ENCODE results near the gene TEKT5.

Gene TEKT5

DNA sequence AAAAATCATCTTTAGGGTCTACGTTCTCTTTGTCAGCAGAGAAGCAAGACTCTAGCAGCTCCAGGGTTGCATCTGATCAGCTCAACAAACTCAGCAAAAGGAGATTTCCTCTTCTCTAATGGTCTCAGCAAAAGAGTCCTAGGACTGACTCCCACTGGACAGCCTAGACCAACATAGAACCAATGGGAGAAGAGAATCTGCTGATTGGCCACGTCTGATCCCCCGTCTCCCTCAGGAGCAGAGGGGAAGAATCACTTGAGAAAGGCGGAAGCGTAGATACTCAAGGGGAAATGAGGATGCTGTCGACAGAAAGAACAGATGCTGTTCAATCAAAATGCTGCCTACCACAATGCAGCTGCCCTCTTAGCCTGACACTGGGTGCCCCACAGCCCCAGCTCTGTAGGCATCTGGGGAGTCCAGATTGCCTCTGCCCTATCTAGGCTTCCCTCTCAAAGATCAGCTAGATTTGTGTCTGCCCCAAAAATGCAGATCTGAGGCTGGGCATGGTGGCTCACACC is 82.8 kb downstream of the TEKT5 start:
- TF ChIP-seq CEBPB (IDR thresholded peaks at IDR 0.05) (no peak), REST (IDR thresholded peaks at IDR 0.05; ENCODE audit: low read depth) (no peak), RAD21 (IDR thresholded peaks at IDR 0.05; ENCODE audit: low read depth) (no peak), FOXM1 (IDR thresholded peaks at IDR 0.05; ENCODE audit: borderline replicate concordance, low read depth) (no peak), MAX (IDR thresholded peaks at IDR 0.05) (no peak), EGR1 (IDR thresholded peaks at IDR 0.05) (no peak), TCF12 (IDR thresholded peaks at IDR 0.05; ENCODE audit: low read depth) (no peak), EP300 (IDR thresholded peaks at IDR 0.05; ENCODE audit: borderline replicate concordance) (no peak), TEAD4 (IDR thresholded peaks at IDR 0.05) (no peak), TAF1 (IDR thresholded peaks at IDR 0.05; ENCODE audit: low read depth) (no peak), YY1 (IDR thresholded peaks at IDR 0.05; ENCODE audit: low read depth) (no peak), CREB1 (IDR thresholded peaks at IDR 0.05; ENCODE audit: low read depth) (no peak)

GRCh38 chr16:10610499-10611184 is 84.1 kb downstream of the TEKT5 start:
- TF ChIP-seq EGR1 (IDR thresholded peaks at IDR 0.05) = no peak
- no peak for TF ChIP-seq FOXM1 (IDR thresholded peaks at IDR 0.05; ENCODE audit: borderline replicate concordance, low read depth)
- no peak for TF ChIP-seq CEBPB (IDR thresholded peaks at IDR 0.05)
- no peak for TF ChIP-seq TCF12 (IDR thresholded peaks at IDR 0.05; ENCODE audit: low read depth)
- no peak for TF ChIP-seq TEAD4 (IDR thresholded peaks at IDR 0.05)
- TF ChIP-seq TAF1 (IDR thresholded peaks at IDR 0.05; ENCODE audit: low read depth) = no peak
- no peak for TF ChIP-seq RAD21 (IDR thresholded peaks at IDR 0.05; ENCODE audit: low read depth)
- no peak for TF ChIP-seq EP300 (IDR thresholded peaks at IDR 0.05; ENCODE audit: borderline replicate concordance)
- TF ChIP-seq CREB1 (IDR thresholded peaks at IDR 0.05; ENCODE audit: low read depth) = no peak
- TF ChIP-seq ZBTB7A (IDR thresholded peaks at IDR 0.05; ENCODE audit: low read depth) = no peak
- TF ChIP-seq NFIC (IDR thresholded peaks at IDR 0.05) = no peak

- TF ChIP-seq TCF12 (IDR thresholded peaks at IDR 0.05; ENCODE audit: low read depth) (no peak), USF1 (IDR thresholded peaks at IDR 0.05) (no peak), CEBPB (IDR thresholded peaks at IDR 0.05) (no peak), RAD21 (IDR thresholded peaks at IDR 0.05; ENCODE audit: low read depth) (no peak), EGR1 (IDR thresholded peaks at IDR 0.05) (no peak), FOXM1 (IDR thresholded peaks at IDR 0.05; ENCODE audit: borderline replicate concordance, low read depth) (no peak), TAF1 (IDR thresholded peaks at IDR 0.05; ENCODE audit: low read depth) (no peak), MAX (IDR thresholded peaks at IDR 0.05) (no peak), NFIC (IDR thresholded peaks at IDR 0.05) (no peak), YY1 (IDR thresholded peaks at IDR 0.05; ENCODE audit: low read depth) (no peak), ZBTB7A (IDR thresholded peaks at IDR 0.05; ENCODE audit: low read depth) (no peak), EP300 (IDR thresholded peaks at IDR 0.05; ENCODE audit: borderline replicate concordance) (no peak)
These were observed 85.3 kb downstream of the TEKT5 start for GRCh38 chr16:10609402-10609774.

DNA sequence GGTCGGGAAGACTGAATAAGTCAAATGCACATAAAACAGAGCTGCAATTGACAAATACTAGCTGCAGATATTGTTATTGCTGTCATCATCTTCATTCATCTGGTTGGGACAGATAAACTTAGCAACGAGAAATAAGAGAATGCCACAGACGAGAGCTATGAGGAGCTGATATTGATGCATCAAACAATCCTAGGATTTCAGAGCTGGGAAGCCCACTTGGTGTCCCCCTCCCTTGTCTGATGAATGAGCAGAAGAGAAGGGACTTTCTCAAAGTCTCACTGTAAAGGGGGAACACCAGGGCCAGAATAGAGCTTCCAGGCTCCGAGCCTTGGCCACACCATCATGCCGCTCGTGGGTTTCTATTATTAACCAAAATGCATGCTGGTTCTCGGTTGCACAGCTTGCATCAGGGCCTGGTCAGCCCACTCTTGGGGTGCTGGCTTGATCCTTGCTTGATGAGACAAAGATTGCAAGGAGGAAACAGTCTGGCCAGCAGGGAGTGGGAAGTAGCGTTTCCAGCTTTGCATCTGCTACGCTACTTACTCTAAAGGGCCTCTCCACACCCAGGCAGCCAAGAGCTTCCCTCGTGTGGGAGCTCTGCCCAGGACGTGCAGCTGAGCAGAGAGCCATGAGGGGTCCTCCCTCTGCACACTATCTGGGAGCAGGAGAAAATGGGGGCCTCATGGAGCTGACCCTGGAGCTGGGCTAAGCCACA is 85.9 kb downstream of the TEKT5 start:
- no peak for TF ChIP-seq CREB1 (IDR thresholded peaks at IDR 0.05; ENCODE audit: low read depth)
- no peak for TF ChIP-seq CEBPB (IDR thresholded peaks at IDR 0.05)
- no peak for TF ChIP-seq EP300 (IDR thresholded peaks at IDR 0.05; ENCODE audit: borderline replicate concordance)
- no peak for TF ChIP-seq USF1 (IDR thresholded peaks at IDR 0.05)
- no peak for TF ChIP-seq MAX (IDR thresholded peaks at IDR 0.05)
- TF ChIP-seq YY1 (IDR thresholded peaks at IDR 0.05; ENCODE audit: low read depth) = no peak
- no peak for TF ChIP-seq TCF12 (IDR thresholded peaks at IDR 0.05; ENCODE audit: low read depth)
- no peak for TF ChIP-seq RAD21 (IDR thresholded peaks at IDR 0.05; ENCODE audit: low read depth)
- no peak for TF ChIP-seq REST (IDR thresholded peaks at IDR 0.05; ENCODE audit: low read depth)
- TF ChIP-seq TEAD4 (IDR thresholded peaks at IDR 0.05) = no peak
- TF ChIP-seq ZBTB7A (IDR thresholded peaks at IDR 0.05; ENCODE audit: low read depth) = no peak
- TF ChIP-seq NFIC (IDR thresholded peaks at IDR 0.05) = no peak
- no peak for TF ChIP-seq FOXM1 (IDR thresholded peaks at IDR 0.05; ENCODE audit: borderline replicate concordance, low read depth)

DNA sequence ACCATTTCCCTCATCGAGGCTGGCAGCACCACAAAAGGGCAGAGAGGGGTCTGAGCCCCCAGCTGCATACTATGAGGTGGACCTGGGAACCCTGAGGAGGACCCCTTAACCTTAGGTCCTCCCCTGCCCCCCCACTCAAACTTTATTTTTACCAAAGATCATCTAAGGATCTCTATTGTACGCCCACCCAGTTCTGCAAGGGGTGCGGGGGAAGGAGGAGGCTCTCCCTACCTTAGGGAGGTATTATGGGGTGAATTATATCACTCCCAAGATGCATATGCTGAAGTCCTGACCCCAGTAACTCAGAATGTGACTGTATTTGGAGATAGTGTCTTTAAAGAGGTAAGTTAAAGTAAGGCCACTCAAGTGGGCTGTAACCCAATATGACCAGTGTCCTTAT is 87.6 kb downstream of the TEKT5 start:
- TF ChIP-seq ZBTB7A (IDR thresholded peaks at IDR 0.05; ENCODE audit: low read depth) = no peak
- no peak for TF ChIP-seq MAX (IDR thresholded peaks at IDR 0.05)
- TF ChIP-seq TCF12 (IDR thresholded peaks at IDR 0.05; ENCODE audit: low read depth) = no peak
- no peak for TF ChIP-seq RAD21 (IDR thresholded peaks at IDR 0.05; ENCODE audit: low read depth)
- no peak for TF ChIP-seq CREB1 (IDR thresholded peaks at IDR 0.05; ENCODE audit: low read depth)
- no peak for TF ChIP-seq EP300 (IDR thresholded peaks at IDR 0.05; ENCODE audit: borderline replicate concordance)
- no peak for TF ChIP-seq YY1 (IDR thresholded peaks at IDR 0.05; ENCODE audit: low read depth)
- TF ChIP-seq EGR1 (IDR thresholded peaks at IDR 0.05) = no peak
- TF ChIP-seq USF1 (IDR thresholded peaks at IDR 0.05) = no peak
- TF ChIP-seq TEAD4 (IDR thresholded peaks at IDR 0.05) = no peak
- TF ChIP-seq REST (IDR thresholded peaks at IDR 0.05; ENCODE audit: low read depth) = no peak
- TF ChIP-seq TAF1 (IDR thresholded peaks at IDR 0.05; ENCODE audit: low read depth) = no peak
- TF ChIP-seq NFIC (IDR thresholded peaks at IDR 0.05) = no peak
- no peak for TF ChIP-seq CEBPB (IDR thresholded peaks at IDR 0.05)
- no peak for TF ChIP-seq FOXM1 (IDR thresholded peaks at IDR 0.05; ENCODE audit: borderline replicate concordance, low read depth)

Data from Ishikawa (cell line).